Uterus (tissue), 4 donors: ENCODE results near the gene RGL3. TPM values are rescaled to one million over a fixed set of nuclear protein-coding genes. Genes with fewer than 3 reads are reported as not detected.

Experiments
- DNase-seq, 2 donors: peaks; one replicate each; pipeline ENCODE4 v3.0.0-alpha.2; 2019 to 2020
- H3K27ac ChIP-seq, 2 donors: fragments of 200-600 bp; sonication (generic); 1 replicate in 1 of 2; 2 replicates in 1 of 2; pipeline ENCODE4 v1.5.1; 2016 to 2018
- H3K27me3 ChIP-seq, 2 donors: fragments of 200-600 bp; sonication (generic); one replicate each; pipeline ENCODE4 v1.5.1; 2018 to 2019; ENCODE audit warnings: control low read depth in 1 of 2
- H3K36me3 ChIP-seq, 2 donors: fragments of 200-600 bp; sonication (generic); one replicate each; pipeline ENCODE4 v1.5.1; 2019; ENCODE audit warnings: control low read depth in 1 of 2
- H3K4me1 ChIP-seq, 2 donors: fragments of 200-600 bp; sonication (generic); one replicate each; pipeline ENCODE4 v1.5.1; 2018 to 2019; ENCODE audit warnings: control low read depth in 1 of 2
- H3K4me3 ChIP-seq, 2 donors: fragments of 200-600 bp; sonication (generic); 1 replicate in 1 of 2; 2 replicates in 1 of 2; pipeline ENCODE4 v1.5.1; 2018 to 2019; ENCODE audit warnings: mild to moderate bottlenecking in 1 of 2
- H3K9me3 ChIP-seq, 2 donors: fragments of 200-600 bp; sonication (generic); one replicate each; pipeline ENCODE4 v1.5.1; 2019; ENCODE audit warnings: control low read depth in 1 of 2
- POLR2A ChIP-seq, 2 donors: fragments of 450-650 bp; IDR thresholded peaks; one replicate each; pipeline ENCODE4 v1.6.1; 2016; ENCODE audit warnings: antibody characterized with exemption in 2 of 2, mild to moderate bottlenecking in 1 of 2, moderate library complexity in 1 of 2
- intact Hi-C: fragments of 100-400 bp; cut with DNase I; formaldehyde crosslinking; loops from one replicate; pipeline ENCODE4 v1.15.1; 2023; ENCODE audit warnings: low total_unique reads
- total RNA-seq, 4 donors: library from RNA; depleted of rRNA in 3 of 4; stranded (reverse); fragments of >200 nt in 3 of 4; gene quantifications; one replicate each; pipeline versions ENCODE4 v1.1.0 to v1.2.4, GENCODE V29; 2014 to 2023
- TF ChIP-seq, protein P1 (sequence below), 4 experiments: fragments of 200-600 bp in 2 of 4; fragments of 450-650 bp in 2 of 4; sonication (generic) in 2 of 4; IDR thresholded peaks; one replicate each; pipeline ENCODE4 v1.5.1; 2016 to 2019; ENCODE audit warnings: antibody characterized with exemption in 4 of 4, mild to moderate bottlenecking in 2 of 4, moderate library complexity in 1 of 4
- donor health status: DM: yes; HTN: yes; CAD: no.

Gene RGL3
- total RNA-seq, 4 donors from 2014 or later: 1.0 to 19.0 (median 13.2) TPM

DNA sequence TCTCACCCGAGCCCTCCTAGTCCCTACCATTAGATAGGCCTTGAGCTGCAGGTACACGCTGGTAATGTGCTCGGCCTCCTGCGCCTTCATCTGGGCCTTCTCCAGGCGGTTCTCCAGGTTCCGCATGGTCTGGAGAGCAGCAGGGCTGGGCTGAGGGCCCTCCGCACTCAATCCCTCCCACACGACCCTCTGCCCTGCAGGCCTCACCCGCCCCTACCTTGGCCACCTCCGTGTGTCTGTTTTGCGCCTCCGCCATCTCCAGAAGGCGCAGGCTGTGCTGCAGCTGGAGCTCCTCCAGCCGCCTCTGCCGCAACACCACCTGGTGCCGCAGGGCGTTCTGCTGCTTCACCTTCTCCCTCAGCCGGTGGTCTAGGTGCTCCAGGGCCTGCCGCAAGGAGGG lies 7.5 kb upstream of the RGL3 start:
- no peak for DNase-seq
- Histone ChIP-seq H3K36me3 (no peaks in the 10 kb centered on the region), H3K4me3 (no peak overlapping the region), H3K27me3 (peaks cover 0 to 4% of the 10 kb centered on the region in 2 donors), H3K4me1 (no peaks in the 10 kb centered on the region), H3K9me3 (no peaks in the 10 kb centered on the region), H3K27ac (no peak overlapping the region)
- intact Hi-C loops: no loop called here
- TF ChIP-seq, protein P1, sequence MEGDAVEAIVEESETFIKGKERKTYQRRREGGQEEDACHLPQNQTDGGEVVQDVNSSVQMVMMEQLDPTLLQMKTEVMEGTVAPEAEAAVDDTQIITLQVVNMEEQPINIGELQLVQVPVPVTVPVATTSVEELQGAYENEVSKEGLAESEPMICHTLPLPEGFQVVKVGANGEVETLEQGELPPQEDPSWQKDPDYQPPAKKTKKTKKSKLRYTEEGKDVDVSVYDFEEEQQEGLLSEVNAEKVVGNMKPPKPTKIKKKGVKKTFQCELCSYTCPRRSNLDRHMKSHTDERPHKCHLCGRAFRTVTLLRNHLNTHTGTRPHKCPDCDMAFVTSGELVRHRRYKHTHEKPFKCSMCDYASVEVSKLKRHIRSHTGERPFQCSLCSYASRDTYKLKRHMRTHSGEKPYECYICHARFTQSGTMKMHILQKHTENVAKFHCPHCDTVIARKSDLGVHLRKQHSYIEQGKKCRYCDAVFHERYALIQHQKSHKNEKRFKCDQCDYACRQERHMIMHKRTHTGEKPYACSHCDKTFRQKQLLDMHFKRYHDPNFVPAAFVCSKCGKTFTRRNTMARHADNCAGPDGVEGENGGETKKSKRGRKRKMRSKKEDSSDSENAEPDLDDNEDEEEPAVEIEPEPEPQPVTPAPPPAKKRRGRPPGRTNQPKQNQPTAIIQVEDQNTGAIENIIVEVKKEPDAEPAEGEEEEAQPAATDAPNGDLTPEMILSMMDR (IDR thresholded peaks at IDR 0.05): no peak
- no peak for TF ChIP-seq POLR2A (IDR thresholded peaks at IDR 0.05)

DNA sequence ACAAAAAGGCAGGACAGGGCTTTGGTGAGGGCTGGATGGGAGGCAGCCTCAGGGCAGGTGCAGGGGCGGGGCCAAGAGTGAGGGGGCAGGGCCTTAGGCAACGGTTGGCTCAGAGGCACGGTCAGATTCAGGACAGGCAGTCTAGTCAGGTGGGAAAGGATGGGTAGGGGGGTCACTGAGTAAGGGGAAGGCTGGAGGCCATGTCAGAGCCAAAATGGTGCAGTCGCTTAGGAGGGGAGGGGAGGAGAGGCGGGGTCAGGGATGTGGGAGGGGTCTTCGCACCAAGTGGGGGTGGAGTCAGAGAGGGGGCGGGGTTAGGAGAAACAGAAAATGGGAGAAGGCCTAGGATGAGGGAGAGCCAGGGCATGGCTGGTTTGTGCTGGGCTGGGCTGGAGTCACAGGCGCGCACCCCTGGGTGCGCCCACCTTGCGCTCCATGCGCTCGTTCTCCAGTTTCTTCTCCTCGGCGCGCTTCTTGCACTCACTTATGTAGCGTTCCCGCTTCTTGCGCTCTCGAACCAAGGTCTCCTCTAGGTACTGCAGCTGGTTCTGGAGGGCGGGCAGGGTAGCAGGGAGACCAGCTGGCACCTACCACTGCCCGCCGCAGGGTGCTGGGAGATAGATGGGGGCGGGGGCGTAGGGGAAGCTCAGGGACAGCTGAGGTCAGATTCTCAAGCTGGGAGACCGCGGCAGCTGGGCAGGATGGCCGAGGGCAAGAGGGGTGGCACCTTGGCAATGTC lies 6.8 kb upstream of the RGL3 start:
- no peak overlapping the region for H3K27ac ChIP-seq
- no peak for TF ChIP-seq POLR2A (IDR thresholded peaks at IDR 0.05)
- TF ChIP-seq, protein P1 (IDR thresholded peaks at IDR 0.05): no peak
- no peaks in the 10 kb centered on the region for H3K9me3 ChIP-seq
- intact Hi-C loops: no loop called here
- H3K4me3 ChIP-seq: no peak overlapping the region
- no peak for DNase-seq
- H3K4me1 ChIP-seq: peaks cover 0 to 3% of the 10 kb centered on the region in 2 donors
- peaks cover 8 to 11% of the 10 kb centered on the region in 2 donors for H3K27me3 ChIP-seq
- no peaks in the 10 kb centered on the region for H3K36me3 ChIP-seq

DNA sequence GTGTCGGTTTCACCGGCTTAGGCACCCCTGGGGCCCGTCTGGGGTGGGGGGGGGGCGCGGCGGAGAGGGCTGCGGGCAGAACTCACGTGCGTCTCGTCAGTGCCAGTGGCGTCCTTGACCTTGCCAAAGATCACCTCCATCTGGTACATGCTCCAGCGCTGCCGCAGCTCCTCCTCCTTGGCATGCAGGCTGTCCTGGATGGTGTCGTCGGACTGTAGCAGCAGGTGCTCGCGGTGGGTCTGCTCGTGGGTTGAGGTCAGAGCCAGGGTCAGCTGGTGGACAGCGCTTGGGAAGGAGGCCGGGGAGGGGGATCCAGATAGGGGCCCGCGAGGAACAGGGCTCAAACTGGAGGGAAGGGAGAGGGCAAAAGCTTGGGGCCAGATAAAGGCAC lies 4.7 kb upstream of the RGL3 start:
- H3K27ac ChIP-seq: no peak overlapping the region
- TF ChIP-seq POLR2A (IDR thresholded peaks at IDR 0.05): no peak
- TF ChIP-seq, protein P1 (IDR thresholded peaks at IDR 0.05): no peak
- no peak for DNase-seq
- no peaks in the 10 kb centered on the region for H3K9me3 ChIP-seq
- peaks cover 9 to 14% of the 10 kb centered on the region in 2 donors for H3K27me3 ChIP-seq
- H3K4me3 ChIP-seq: no peak overlapping the region
- intact Hi-C loops: no loop called here
- peaks cover 0 to 15% of the 10 kb centered on the region in 2 donors for H3K4me1 ChIP-seq
- no peaks in the 10 kb centered on the region for H3K36me3 ChIP-seq

DNA sequence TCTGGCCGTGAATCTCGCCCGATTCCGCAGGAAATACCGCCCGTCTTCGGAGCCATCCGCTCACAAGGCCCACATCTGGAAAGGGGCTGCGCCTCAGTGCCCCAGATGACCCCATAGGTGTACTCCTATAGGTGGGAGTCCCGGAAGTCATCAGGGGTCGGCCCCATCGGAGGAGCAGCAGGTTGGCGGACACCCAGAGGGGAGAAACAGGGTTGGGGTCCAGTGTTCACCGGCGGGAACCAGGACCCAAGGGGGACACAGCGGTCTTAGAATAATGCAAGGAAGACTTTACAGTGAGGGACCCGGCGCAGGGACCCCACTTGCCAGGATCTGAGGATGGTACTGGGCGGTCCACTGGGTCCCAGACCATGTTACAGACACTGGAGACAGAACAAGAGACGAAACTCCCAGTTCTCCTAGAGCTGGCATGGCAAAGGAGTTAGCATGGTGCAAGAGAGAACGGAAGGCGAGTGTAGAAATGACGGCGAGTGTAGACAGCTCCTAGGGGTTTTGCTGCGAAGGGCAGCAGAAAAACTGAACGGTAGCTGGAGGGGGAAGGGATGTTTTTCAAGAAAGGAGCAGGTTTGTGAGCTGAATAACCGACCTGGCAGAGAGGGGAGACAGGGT lies 4.2 kb upstream of the RGL3 start:
- TF ChIP-seq POLR2A (IDR thresholded peaks at IDR 0.05): no peak
- TF ChIP-seq, protein P1 (IDR thresholded peaks at IDR 0.05): no peak
- intact Hi-C loops: no loop called here
- no peak overlapping the region for H3K27ac ChIP-seq
- H3K4me3 ChIP-seq: no peak overlapping the region
- no peak for DNase-seq
- H3K36me3 ChIP-seq: no peaks in the 10 kb centered on the region
- peaks cover 13 to 17% of the 10 kb centered on the region in 2 donors for H3K27me3 ChIP-seq
- no peaks in the 10 kb centered on the region for H3K9me3 ChIP-seq
- H3K4me1 ChIP-seq: peaks cover 0 to 17% of the 10 kb centered on the region in 2 donors
